GM18517 (cell line): ENCODE measurements around the gene DOCK8.

ENCODE experiments used
- ATAC-seq: cut with Tn5 transposase; IDR thresholded peaks from one replicate; pipeline ENCODE4 v1.9.1; 2021; ENCODE audit warnings: mild to moderate bottlenecking, moderate library complexity; ENCODE audit not compliant: unreplicated experiment

The DOCK8 gene

GRCh38 chr9:304106-304505, 89.4 kb downstream of the DOCK8 start:
- no peak for ATAC-seq

- no peak for ATAC-seq
These were observed 90.0 kb downstream of the DOCK8 start for GRCh38 chr9:304519-305185.

GRCh38 chr9:306907-307306, 92.2 kb downstream of the DOCK8 start:
- ATAC-seq: no peak

- ATAC-seq: no peak
These were observed 97.2 kb downstream of the DOCK8 start for GRCh38 chr9:311841-312240.

- no peak for ATAC-seq
These were observed 98.1 kb downstream of the DOCK8 start for GRCh38 chr9:312596-313320.

GRCh38 chr9:316382-316965, 101.8 kb downstream of the DOCK8 start:
- ATAC-seq: no peak

GRCh38 chr9:318646-319045, 104.0 kb downstream of the DOCK8 start:
- no peak for ATAC-seq

GRCh38 chr9:324971-325370, 110.3 kb downstream of the DOCK8 start:
- ATAC-seq: no peak

GRCh38 chr9:326667-327066, 112.0 kb downstream of the DOCK8 start:
- ATAC-seq: no peak

GRCh38 chr9:328453-328852, 113.8 kb downstream of the DOCK8 start:
- ATAC-seq: no peak

- no peak for ATAC-seq
These were observed 116.5 kb downstream of the DOCK8 start for GRCh38 chr9:331197-331596.

GRCh38 chr9:335373-335772, 120.7 kb downstream of the DOCK8 start:
- ATAC-seq: no peak

GRCh38 chr9:336039-336438, 121.4 kb downstream of the DOCK8 start:
- ATAC-seq: no peak

- ATAC-seq: no peak
These were observed 123.9 kb downstream of the DOCK8 start for GRCh38 chr9:338602-339001.

GRCh38 chr9:341634-342421, 127.2 kb downstream of the DOCK8 start:
- ATAC-seq: no peak

GRCh38 chr9:343773-344172, 129.1 kb downstream of the DOCK8 start:
- ATAC-seq: no peak

GRCh38 chr9:346111-346571, 131.5 kb downstream of the DOCK8 start:
- no peak for ATAC-seq

GRCh38 chr9:347667-348292, 133.1 kb downstream of the DOCK8 start:
- no peak for ATAC-seq

- no peak for ATAC-seq
These were observed 135.7 kb downstream of the DOCK8 start for GRCh38 chr9:350384-350783.

- no peak for ATAC-seq
These were observed 137.3 kb downstream of the DOCK8 start for GRCh38 chr9:351916-352315.

GRCh38 chr9:353077-353476, 138.4 kb downstream of the DOCK8 start:
- no peak for ATAC-seq
